HG02588 (cell line): ENCODE measurements around the gene GDPD5.

Experiments
- ATAC-seq: cut with Tn5 transposase; IDR thresholded peaks from one replicate; pipeline ENCODE4 v1.9.1; 2021; ENCODE audit warnings: mild to moderate bottlenecking, moderate library complexity; ENCODE audit not compliant: unreplicated experiment

The GDPD5 gene

GRCh38 chr11:75558939-75559843, 33.5 kb upstream of the GDPD5 start:
- ATAC-seq, result no peak

- no peak for ATAC-seq
Observed at GRCh38 chr11:75557666-75558494, 32.1 kb upstream of the GDPD5 start.

- no peak for ATAC-seq
Observed at GRCh38 chr11:75556275-75556674, 30.5 kb upstream of the GDPD5 start.

- no peak for ATAC-seq
Observed at GRCh38 chr11:75555079-75555811, 29.5 kb upstream of the GDPD5 start.

- ATAC-seq, result no peak
Observed at GRCh38 chr11:75554258-75555022, 28.7 kb upstream of the GDPD5 start.

GRCh38 chr11:75553889-75554257, 28.1 kb upstream of the GDPD5 start:
- ATAC-seq, result no peak

GRCh38 chr11:75553182-75553581, 27.4 kb upstream of the GDPD5 start:
- no peak for ATAC-seq

- ATAC-seq, result no peak
Observed at GRCh38 chr11:75549370-75549958, 23.7 kb upstream of the GDPD5 start.

- no peak for ATAC-seq
Observed at GRCh38 chr11:75548595-75549272, 23.0 kb upstream of the GDPD5 start.

GRCh38 chr11:75547617-75548058, 21.9 kb upstream of the GDPD5 start:
- no peak for ATAC-seq

- ATAC-seq, result no peak
Observed at GRCh38 chr11:75547177-75547576, 21.4 kb upstream of the GDPD5 start.

GRCh38 chr11:75543806-75544205, 18.1 kb upstream of the GDPD5 start:
- no peak for ATAC-seq

- ATAC-seq, result no peak
Observed at GRCh38 chr11:75542088-75542438, 16.3 kb upstream of the GDPD5 start.

- no peak for ATAC-seq
Observed at GRCh38 chr11:75541193-75542087, 15.7 kb upstream of the GDPD5 start.

- ATAC-seq, result no peak
Observed at GRCh38 chr11:75539459-75540334, 14.0 kb upstream of the GDPD5 start.

GRCh38 chr11:75538150-75538942, 12.6 kb upstream of the GDPD5 start:
- ATAC-seq, result no peak

GRCh38 chr11:75537740-75538139, 12.0 kb upstream of the GDPD5 start:
- ATAC-seq, result no peak
